ENCODE results near the gene ICAM1. TPM values are rescaled to one million over a fixed set of nuclear protein-coding genes. Genes with fewer than 3 reads are reported as not detected.

Gene ICAM1
- polyA plus RNA-seq, 2 of the 4 experiments (the other 2 are of a cell fraction), result 1.2 to 1.4 TPM

DNA sequence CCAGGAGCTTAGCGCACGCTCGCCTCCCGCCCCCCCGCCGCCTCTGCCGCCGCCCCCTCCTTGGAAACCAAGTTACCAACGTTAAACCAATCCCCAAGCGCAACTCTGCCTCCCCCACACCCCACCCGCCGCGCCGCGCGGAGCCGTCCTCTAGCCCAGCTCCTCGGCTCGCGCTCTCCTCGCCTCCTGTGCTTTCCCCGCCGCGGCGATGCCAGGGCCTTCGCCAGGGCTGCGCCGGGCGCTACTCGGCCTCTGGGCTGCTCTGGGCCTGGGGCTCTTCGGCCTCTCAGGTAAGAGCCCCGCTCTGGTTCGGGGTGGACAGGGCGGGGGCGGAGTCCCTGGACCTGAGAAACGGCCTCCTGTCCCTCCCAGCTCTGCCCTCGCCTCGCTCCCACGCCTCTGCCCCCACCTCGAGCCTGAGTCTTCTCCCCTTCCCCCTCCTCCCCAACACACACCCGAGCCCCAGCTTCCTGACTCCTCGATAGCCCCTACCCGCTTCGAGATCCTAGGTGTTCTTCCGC is 19.0 kb downstream of the ICAM1 start, which contains the start of gene ICAM5:
TSS of gene ICAM5 (plus strand) at position 117 of the 521 bp plus-strand sequence. CDS start at position 209, 92 bp downstream.
- ChIA-PET POLR2A (interaction anchor here (0.6 to 2.0 kb wide), 7 partner anchors 19 to 184 kb away, joined by 3 to 7 read pairs (median 4); partner anchors contain the start of genes ICAM1, PPAN, RAVER1 and TYK2), CTCF (interaction anchor here (0.6 to 1.4 kb wide), 9 partner anchors 20 to 126 kb away, joined by 3 to 7 read pairs (median 3); partner anchors contain the start of gene ICAM1)
- DNase-seq (ENCODE audit: low read depth in 1 of 2, low spot score in 1 of 2), result peak in 1 of 2 experiments; percentile 50
- Histone ChIP-seq H3K4me3 (peak within 1 kb of the TSS; percentile 52), H3K4me2 (peak within 1 kb of the TSS; percentile 97), H3K4me1 (peaks cover 16% of the 10 kb centered on the region), H3K9me3 (no peaks in the 10 kb centered on the region), H3K27ac (peak within 1 kb of the TSS; percentile 48 to 81)
- ATAC-seq, result peak; percentile 19 to 35; a peak in 4 of 6 replicates
- no peak for FAIRE-seq
- TF ChIP-seq POLR2AphosphoS2 (conservative IDR thresholded peaks at IDR 0.05; ENCODE audit: low read length) (no peak), ZSCAN20 (CRISPR knock-in tag; IDR thresholded peaks at IDR 0.05) (no peak), GATA3 (IDR thresholded peaks at IDR 0.05; ENCODE audit: borderline replicate concordance) (no peak), RAD21 (conservative IDR thresholded peaks at IDR 0.05 in 1 of 2, IDR thresholded peaks at IDR 0.05 in 1 of 2) (no peak), CHD2 (IDR thresholded peaks at IDR 0.05; ENCODE audit: low read length, partially characterized antibody) (no peak), FOXS1 (CRISPR knock-in tag; IDR thresholded peaks at IDR 0.05) (no peak), ZNF302 (CRISPR knock-in tag; IDR thresholded peaks at IDR 0.05) (no peak), E2F6 (IDR thresholded peaks at IDR 0.05; ENCODE audit: borderline replicate concordance, low read depth) (no peak), POLR2A (IDR thresholded peaks at IDR 0.05; ENCODE audit: low read length) (no peak), PBX3 (IDR thresholded peaks at IDR 0.05) (no peak), KDM1A (IDR thresholded peaks at IDR 0.05; ENCODE audit: low read depth) (no peak)
- TF ChIP-seq, protein P1, sequence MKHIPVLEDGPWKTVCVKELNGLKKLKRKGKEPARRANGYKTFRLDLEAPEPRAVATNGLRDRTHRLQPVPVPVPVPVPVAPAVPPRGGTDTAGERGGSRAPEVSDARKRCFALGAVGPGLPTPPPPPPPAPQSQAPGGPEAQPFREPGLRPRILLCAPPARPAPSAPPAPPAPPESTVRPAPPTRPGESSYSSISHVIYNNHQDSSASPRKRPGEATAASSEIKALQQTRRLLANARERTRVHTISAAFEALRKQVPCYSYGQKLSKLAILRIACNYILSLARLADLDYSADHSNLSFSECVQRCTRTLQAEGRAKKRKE (CRISPR knock-in tag; IDR thresholded peaks at IDR 0.05; ENCODE audit: low read depth), result no peak
- TF ChIP-seq, protein P2, sequence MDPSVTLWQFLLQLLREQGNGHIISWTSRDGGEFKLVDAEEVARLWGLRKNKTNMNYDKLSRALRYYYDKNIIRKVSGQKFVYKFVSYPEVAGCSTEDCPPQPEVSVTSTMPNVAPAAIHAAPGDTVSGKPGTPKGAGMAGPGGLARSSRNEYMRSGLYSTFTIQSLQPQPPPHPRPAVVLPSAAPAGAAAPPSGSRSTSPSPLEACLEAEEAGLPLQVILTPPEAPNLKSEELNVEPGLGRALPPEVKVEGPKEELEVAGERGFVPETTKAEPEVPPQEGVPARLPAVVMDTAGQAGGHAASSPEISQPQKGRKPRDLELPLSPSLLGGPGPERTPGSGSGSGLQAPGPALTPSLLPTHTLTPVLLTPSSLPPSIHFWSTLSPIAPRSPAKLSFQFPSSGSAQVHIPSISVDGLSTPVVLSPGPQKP (IDR thresholded peaks at IDR 0.05; ENCODE audit: low read depth, low read length), result no peak
- TF ChIP-seq, protein P3, sequence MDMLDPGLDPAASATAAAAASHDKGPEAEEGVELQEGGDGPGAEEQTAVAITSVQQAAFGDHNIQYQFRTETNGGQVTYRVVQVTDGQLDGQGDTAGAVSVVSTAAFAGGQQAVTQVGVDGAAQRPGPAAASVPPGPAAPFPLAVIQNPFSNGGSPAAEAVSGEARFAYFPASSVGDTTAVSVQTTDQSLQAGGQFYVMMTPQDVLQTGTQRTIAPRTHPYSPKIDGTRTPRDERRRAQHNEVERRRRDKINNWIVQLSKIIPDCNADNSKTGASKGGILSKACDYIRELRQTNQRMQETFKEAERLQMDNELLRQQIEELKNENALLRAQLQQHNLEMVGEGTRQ (IDR thresholded peaks at IDR 0.05), result no peak
- 7% methylated on average over 18 of the region's 45 CpGs for WGBS (ENCODE audit: missing lambda C conversion rate)

DNA sequence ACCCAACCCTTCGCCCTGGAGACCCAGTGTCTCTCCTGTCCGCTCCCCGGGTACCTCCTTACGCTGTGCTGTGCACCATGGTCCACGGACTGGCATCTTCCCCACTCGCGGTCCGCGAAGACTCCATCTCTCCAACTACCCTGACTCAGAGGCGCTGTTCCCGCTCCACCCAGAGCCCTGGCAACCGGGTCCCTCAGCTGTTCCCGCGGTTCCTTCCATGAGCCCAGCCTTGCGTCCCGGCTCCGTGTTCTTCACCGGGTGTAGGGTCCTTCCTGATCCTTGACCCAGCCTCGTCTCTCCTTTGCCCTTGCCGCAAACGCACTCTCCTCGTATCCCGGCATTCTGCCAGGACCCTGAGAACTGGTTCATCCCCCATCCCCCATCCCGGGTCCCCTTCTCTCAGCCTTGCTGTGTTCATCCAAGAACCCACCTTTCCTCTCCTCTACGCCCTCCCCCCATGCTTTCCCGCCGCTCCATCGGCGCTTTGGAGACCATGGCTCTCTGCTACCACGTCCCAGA is 19.5 kb downstream of the ICAM1 start:
- peak overlapping the region; percentile 97 for H3K4me2 ChIP-seq
- H3K4me1 ChIP-seq, result peaks cover 16% of the 10 kb centered on the region
- 5% methylated on average over 27 of the region's 30 CpGs for WGBS (ENCODE audit: missing lambda C conversion rate)
- FAIRE-seq (no peak), DNase-seq (ENCODE audit: low read depth in 1 of 2, low spot score in 1 of 2) (no peak), ATAC-seq (peak; percentile 6 to 15; a peak in 4 of 6 replicates)
- H3K27ac ChIP-seq, result peak overlapping the region in 1 of 2 experiments; percentile 81; a peak in 3 of 6 replicates
- CTCF ChIA-PET, result interaction anchor here (0.6 to 1.1 kb wide), 3 partner anchors 22 to 100 kb away, joined by 3 to 4 read pairs (median 3); no protein-coding TSS in a partner anchor
- no peak for TF ChIP-seq KDM1A (IDR thresholded peaks at IDR 0.05; ENCODE audit: low read depth)
- no peak for TF ChIP-seq CHD2 (IDR thresholded peaks at IDR 0.05; ENCODE audit: low read length, partially characterized antibody)
- no peak for TF ChIP-seq HOXA7 (CRISPR knock-in tag; IDR thresholded peaks at IDR 0.05)
- no peak for TF ChIP-seq NPAS2 (CRISPR knock-in tag; IDR thresholded peaks at IDR 0.05; ENCODE audit: borderline replicate concordance)
- no peak for TF ChIP-seq HOXB5 (CRISPR knock-in tag; IDR thresholded peaks at IDR 0.05)
- TF ChIP-seq, protein P4, sequence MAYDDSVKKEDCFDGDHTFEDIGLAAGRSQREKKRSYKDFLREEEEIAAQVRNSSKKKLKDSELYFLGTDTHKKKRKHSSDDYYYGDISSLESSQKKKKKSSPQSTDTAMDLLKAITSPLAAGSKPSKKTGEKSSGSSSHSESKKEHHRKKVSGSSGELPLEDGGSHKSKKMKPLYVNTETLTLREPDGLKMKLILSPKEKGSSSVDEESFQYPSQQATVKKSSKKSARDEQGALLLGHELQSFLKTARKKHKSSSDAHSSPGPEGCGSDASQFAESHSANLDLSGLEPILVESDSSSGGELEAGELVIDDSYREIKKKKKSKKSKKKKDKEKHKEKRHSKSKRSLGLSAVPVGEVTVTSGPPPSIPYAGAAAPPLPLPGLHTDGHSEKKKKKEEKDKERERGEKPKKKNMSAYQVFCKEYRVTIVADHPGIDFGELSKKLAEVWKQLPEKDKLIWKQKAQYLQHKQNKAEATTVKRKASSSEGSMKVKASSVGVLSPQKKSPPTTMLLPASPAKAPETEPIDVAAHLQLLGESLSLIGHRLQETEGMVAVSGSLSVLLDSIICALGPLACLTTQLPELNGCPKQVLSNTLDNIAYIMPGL (CRISPR knock-in tag; IDR thresholded peaks at IDR 0.05; ENCODE audit: borderline replicate concordance), result no peak
- POLR2A ChIA-PET, result interaction anchor here (0.6 to 2.0 kb wide), 2 partner anchors 31 to 43 kb away, joined by 3 to 6 read pairs; partner anchors contain the start of gene RAVER1
- peak overlapping the region; percentile 52 for H3K4me3 ChIP-seq
- no peaks in the 10 kb centered on the region for H3K9me3 ChIP-seq
